ENCODE measurements around the gene RAB20. TPM values are rescaled to one million over a fixed set of nuclear protein-coding genes. Genes with fewer than 3 reads are reported as not detected.

RAB20 gene
- polyA plus RNA-seq, 1 experiment: 2.2 TPM

GRCh38 chr13:110600980-110601379 lies 39.5 kb upstream of the RAB20 start:
- ChIA-PET POLR2A (no interaction called here), CTCF (interaction anchor here (0.8 kb wide), 1 partner anchor 8 kb away, joined by 3 read pairs; no protein-coding TSS in a partner anchor)
- H3K4me3 ChIP-seq (ENCODE audit: low read depth, low read length): no peak overlapping the region
- no peak overlapping the region for H3K27ac ChIP-seq (ENCODE audit: low read depth, low read length)
- no peak for DNase-seq (ENCODE audit: low read depth, low spot score)
- no peaks in the 10 kb centered on the region for H3K27me3 ChIP-seq (ENCODE audit: control insufficient read depth, insufficient read depth, low read length)
- no peaks in the 10 kb centered on the region; the same call in 1 of the 2 replicates for H3K9me3 ChIP-seq (ENCODE audit: control insufficient read depth, insufficient read depth, low read length)
- TF ChIP-seq CTCF (IDR thresholded peaks at IDR 0.05; ENCODE audit: low read depth, low read length): no peak

GRCh38 chr13:110600261-110600819 lies 38.8 kb upstream of the RAB20 start:
- TF ChIP-seq CTCF (IDR thresholded peaks at IDR 0.05; ENCODE audit: low read depth, low read length): no peak
- POLR2A ChIA-PET: interaction anchor here (0.7 kb wide), 1 partner anchor 40 kb away, joined by 3 read pairs; no protein-coding TSS in a partner anchor
- no peak for DNase-seq (ENCODE audit: low read depth, low spot score)
- Histone ChIP-seq H3K27me3 (ENCODE audit: control insufficient read depth, insufficient read depth, low read length) (no peaks in the 10 kb centered on the region), H3K27ac (ENCODE audit: low read depth, low read length) (no peak overlapping the region), H3K4me3 (ENCODE audit: low read depth, low read length) (no peak overlapping the region), H3K9me3 (ENCODE audit: control insufficient read depth, insufficient read depth, low read length) (no peaks in the 10 kb centered on the region; the same call in 1 of the 2 replicates)
- CTCF ChIA-PET: interaction anchor here (0.7 kb wide), 1 partner anchor 65 kb away, joined by 6 read pairs; no protein-coding TSS in a partner anchor

- DNase-seq (ENCODE audit: low read depth, low spot score): no peak
- H3K27ac ChIP-seq (ENCODE audit: low read depth, low read length): no peak overlapping the region
- CTCF ChIA-PET: interaction anchor here (0.8 kb wide), 1 partner anchor 276 kb away, joined by 3 read pairs; no protein-coding TSS in a partner anchor
- no peaks in the 10 kb centered on the region for H3K27me3 ChIP-seq (ENCODE audit: control insufficient read depth, insufficient read depth, low read length)
- no peak overlapping the region for H3K4me3 ChIP-seq (ENCODE audit: low read depth, low read length)
- POLR2A ChIA-PET: interaction anchor here (0.8 kb wide), 1 partner anchor 118 kb away, joined by 4 read pairs; no protein-coding TSS in a partner anchor
- H3K9me3 ChIP-seq (ENCODE audit: control insufficient read depth, insufficient read depth, low read length): no peaks in the 10 kb centered on the region; the same call in 1 of the 2 replicates
- no peak for TF ChIP-seq CTCF (IDR thresholded peaks at IDR 0.05; ENCODE audit: low read depth, low read length)
Observed at GRCh38 chr13:110597041-110597689, 35.6 kb upstream of the RAB20 start.

GRCh38 chr13:110593430-110594130 lies 32.1 kb upstream of the RAB20 start:
- TF ChIP-seq CTCF (IDR thresholded peaks at IDR 0.05; ENCODE audit: low read depth, low read length): peak; percentile 54
- peaks cover 2% of the 10 kb centered on the region for H3K27me3 ChIP-seq (ENCODE audit: control insufficient read depth, insufficient read depth, low read length)
- H3K27ac ChIP-seq (ENCODE audit: low read depth, low read length): no peak overlapping the region
- ChIA-PET CTCF (interaction anchor here (0.5 to 1.9 kb wide), 15 partner anchors 8 to 868 kb away, joined by 3 to 11 read pairs (median 4); no protein-coding TSS in a partner anchor), POLR2A (no interaction called here)
- no peak overlapping the region for H3K4me3 ChIP-seq (ENCODE audit: low read depth, low read length)
- H3K9me3 ChIP-seq (ENCODE audit: control insufficient read depth, insufficient read depth, low read length): no peaks in the 10 kb centered on the region; the same call in 1 of the 2 replicates
- DNase-seq (ENCODE audit: low read depth, low spot score): no peak
